Progenitor cell of endocrine pancreas (in vitro differentiated cells): Measurements from ENCODE around the gene MLEC. TPM values are rescaled to one million over a fixed set of nuclear protein-coding genes. Genes with fewer than 3 reads are reported as not detected.

Experiments used
- DNase-seq: peaks from one replicate; pipeline ENCODE4 v3.0.0; 2021; ENCODE audit warnings: low spot score; ENCODE audit not compliant: unreplicated experiment
- H3K27ac Mint-ChIP-seq: 2 replicates; pipeline ENCODE4 v1.8.0; 2021; ENCODE audit warnings: mild to moderate bottlenecking, moderate library complexity, mixed read lengths
- H3K27me3 Mint-ChIP-seq: 2 replicates; pipeline ENCODE4 v1.8.0; 2021; ENCODE audit warnings: mixed read lengths
- H3K36me3 Mint-ChIP-seq: 2 replicates; pipeline ENCODE4 v1.8.0; 2022; ENCODE audit warnings: mixed read lengths; ENCODE audit not compliant: insufficient read depth
- H3K4me1 Mint-ChIP-seq: 2 replicates; pipeline ENCODE4 v1.8.0; 2021; ENCODE audit warnings: low read depth, mixed read lengths
- H3K4me3 Mint-ChIP-seq: 2 replicates; pipeline ENCODE4 v1.8.0; 2021; ENCODE audit warnings: low read depth, mild to moderate bottlenecking, moderate library complexity, mixed read lengths
- H3K9me3 Mint-ChIP-seq: 2 replicates; pipeline ENCODE4 v1.8.0; 2021; ENCODE audit warnings: low read depth, mixed read lengths
- CTCF ChIP-seq: fragments of 200-600 bp; sonication (generic); IDR thresholded peaks from one replicate; pipeline ENCODE4 v1.5.0; 2021; ENCODE audit warnings: antibody characterized with exemption, mild to moderate bottlenecking; ENCODE audit not compliant: unreplicated experiment
- total RNA-seq: library from RNA; stranded (reverse); gene quantifications from 2 replicates; pipeline ENCODE4 v1.2.1, GENCODE V29; 2021

The MLEC gene
- total RNA-seq, 1 donor from 2014 or later = 187 TPM

DNA sequence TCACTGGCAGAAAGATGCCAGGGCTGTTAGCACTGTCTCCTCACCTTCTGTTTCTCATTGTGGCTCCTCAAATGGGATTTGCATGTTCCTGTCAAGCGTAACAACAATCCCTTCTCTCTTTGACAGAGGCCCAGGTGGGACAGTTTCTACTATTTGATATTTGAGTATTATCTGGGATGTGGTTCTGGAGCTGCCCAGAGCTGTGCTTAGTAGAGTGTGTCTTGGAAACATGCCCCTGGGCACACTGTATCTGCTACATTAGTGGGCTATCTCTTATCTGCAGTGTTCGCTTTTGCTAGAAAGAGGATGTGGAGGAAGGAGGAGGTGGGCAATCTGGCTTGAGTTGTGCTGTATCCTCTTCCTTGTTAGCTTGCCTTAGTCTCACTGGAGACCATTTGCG is 34.9 kb downstream of the MLEC start:
- no peaks in the 10 kb centered on the region for H3K9me3 Mint-ChIP-seq
- H3K4me3 Mint-ChIP-seq = no peak overlapping the region
- peaks cover 39% of the 10 kb centered on the region for H3K4me1 Mint-ChIP-seq
- peaks cover 39% of the 10 kb centered on the region for H3K36me3 Mint-ChIP-seq
- peaks cover 4% of the 10 kb centered on the region for H3K27me3 Mint-ChIP-seq
- no peak for TF ChIP-seq CTCF
- no peak overlapping the region for H3K27ac Mint-ChIP-seq
- DNase-seq = no peak

GRCh38 chr12:120722784-120723183 is 35.8 kb downstream of the MLEC start:
- no peak overlapping the region for H3K4me3 Mint-ChIP-seq
- no peak for TF ChIP-seq CTCF
- H3K27ac Mint-ChIP-seq = no peak overlapping the region
- no peak for DNase-seq
- H3K36me3 Mint-ChIP-seq = peaks cover 37% of the 10 kb centered on the region
- peaks cover 4% of the 10 kb centered on the region for H3K27me3 Mint-ChIP-seq
- H3K4me1 Mint-ChIP-seq = peaks cover 39% of the 10 kb centered on the region
- no peaks in the 10 kb centered on the region for H3K9me3 Mint-ChIP-seq

GRCh38 chr12:120724720-120725119 is 37.8 kb downstream of the MLEC start:
- H3K4me3 Mint-ChIP-seq = peak overlapping the region; percentile 84
- no peak overlapping the region for H3K27ac Mint-ChIP-seq
- peaks cover 23% of the 10 kb centered on the region for H3K4me1 Mint-ChIP-seq
- H3K36me3 Mint-ChIP-seq = peaks cover 36% of the 10 kb centered on the region
- TF ChIP-seq CTCF = no peak
- peaks cover 4% of the 10 kb centered on the region for H3K27me3 Mint-ChIP-seq
- no peak for DNase-seq
- no peaks in the 10 kb centered on the region for H3K9me3 Mint-ChIP-seq

GRCh38 chr12:120725151-120725658 is 38.3 kb downstream of the MLEC start:
- H3K36me3 Mint-ChIP-seq = peaks cover 34% of the 10 kb centered on the region
- no peaks in the 10 kb centered on the region for H3K9me3 Mint-ChIP-seq
- no peak for DNase-seq
- peak overlapping the region; percentile 84 for H3K4me3 Mint-ChIP-seq
- H3K4me1 Mint-ChIP-seq = peaks cover 18% of the 10 kb centered on the region
- H3K27ac Mint-ChIP-seq = no peak overlapping the region
- peaks cover 4% of the 10 kb centered on the region for H3K27me3 Mint-ChIP-seq
- TF ChIP-seq CTCF = no peak

- Mint-ChIP-seq H3K4me3 (peak within 1 kb of the TSS; percentile 84), H3K27me3 (peaks cover 4% of the 10 kb centered on the region), H3K9me3 (no peaks in the 10 kb centered on the region), H3K36me3 (peaks cover 34% of the 10 kb centered on the region), H3K27ac (peak within 1 kb of the TSS; percentile 38), H3K4me1 (peaks cover 14% of the 10 kb centered on the region)
- TF ChIP-seq CTCF = no peak
- DNase-seq = peak; percentile 83
Measured at GRCh38 chr12:120725659-120726509, 38.9 kb downstream of the MLEC start, which contains the start of gene ACADS. ACADS (plus strand) TSS chr12:120725826; CDS start chr12:120725886, 60 bp downstream.
